Measurements from ENCODE around the gene SRMS.

DNA sequence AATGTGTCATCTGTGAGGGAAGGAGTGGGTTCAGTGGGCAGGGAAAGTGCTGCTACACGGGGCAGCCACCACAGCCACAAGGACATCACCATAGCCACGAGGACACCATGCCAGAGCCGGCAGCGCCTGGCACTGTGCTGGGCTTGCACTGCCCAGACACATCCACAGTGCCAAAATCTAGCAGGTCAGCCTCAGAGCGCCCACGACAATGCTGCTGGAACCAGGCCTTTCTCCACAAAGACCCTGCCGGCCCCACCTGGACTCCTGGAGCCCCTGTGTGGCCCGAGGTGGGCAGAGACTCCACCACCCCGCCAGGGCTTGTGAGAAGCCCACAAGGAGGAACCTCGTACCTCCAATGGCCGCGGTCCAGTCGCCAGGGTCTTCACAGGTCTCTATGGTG, 45.1 kb upstream of the SRMS start:
- TF ChIP-seq, protein P1, sequence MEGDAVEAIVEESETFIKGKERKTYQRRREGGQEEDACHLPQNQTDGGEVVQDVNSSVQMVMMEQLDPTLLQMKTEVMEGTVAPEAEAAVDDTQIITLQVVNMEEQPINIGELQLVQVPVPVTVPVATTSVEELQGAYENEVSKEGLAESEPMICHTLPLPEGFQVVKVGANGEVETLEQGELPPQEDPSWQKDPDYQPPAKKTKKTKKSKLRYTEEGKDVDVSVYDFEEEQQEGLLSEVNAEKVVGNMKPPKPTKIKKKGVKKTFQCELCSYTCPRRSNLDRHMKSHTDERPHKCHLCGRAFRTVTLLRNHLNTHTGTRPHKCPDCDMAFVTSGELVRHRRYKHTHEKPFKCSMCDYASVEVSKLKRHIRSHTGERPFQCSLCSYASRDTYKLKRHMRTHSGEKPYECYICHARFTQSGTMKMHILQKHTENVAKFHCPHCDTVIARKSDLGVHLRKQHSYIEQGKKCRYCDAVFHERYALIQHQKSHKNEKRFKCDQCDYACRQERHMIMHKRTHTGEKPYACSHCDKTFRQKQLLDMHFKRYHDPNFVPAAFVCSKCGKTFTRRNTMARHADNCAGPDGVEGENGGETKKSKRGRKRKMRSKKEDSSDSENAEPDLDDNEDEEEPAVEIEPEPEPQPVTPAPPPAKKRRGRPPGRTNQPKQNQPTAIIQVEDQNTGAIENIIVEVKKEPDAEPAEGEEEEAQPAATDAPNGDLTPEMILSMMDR (IDR thresholded peaks at IDR 0.05): no peak
- TF ChIP-seq POLR2A (IDR thresholded peaks at IDR 0.05): no peak

Measured in heart left ventricle (tissue), 13 donors.